Stimulated activated memory B cell treated with anti-CD40 and anti-IgM and Interleukin-4, amounts not matched to agents 10 μg/mL and 1 μg/mL and 100 μg/mL, for 72 hours (primary cell): ENCODE results near the gene RAPGEF1.
A peak's percentile ranks its signal among the peaks of the same experiment; 100 is the strongest.
"Not testable (repeated sequence)": the region's sequence is repeated elsewhere in the genome, so short reads cannot be mapped to it uniquely, and the experiment has no call there.

Source experiments
- ATAC-seq: fragments of 150-1000 bp; cut with Tn5 transposase; 2 replicates; pipeline ENCODE4 v1.10.0; 2021
- H3K27ac Mint-ChIP-seq: one replicate; pipeline ENCODE4 v1.8.0; 2022; ENCODE audit warnings: mild to moderate bottlenecking, mixed read lengths
- H3K27me3 Mint-ChIP-seq: one replicate; pipeline ENCODE4 v1.8.0; 2022; ENCODE audit warnings: mixed read lengths
- H3K36me3 Mint-ChIP-seq: one replicate; pipeline ENCODE4 v1.8.0; 2022; ENCODE audit warnings: mixed read lengths
- H3K4me1 Mint-ChIP-seq: one replicate; pipeline ENCODE4 v1.8.0; 2022; ENCODE audit warnings: mixed read lengths
- H3K4me3 Mint-ChIP-seq: one replicate; pipeline ENCODE4 v1.8.0; 2022; ENCODE audit warnings: mild to moderate bottlenecking, moderate library complexity, mixed read lengths
- H3K9me3 Mint-ChIP-seq: one replicate; pipeline ENCODE4 v1.8.0; 2022; ENCODE audit warnings: mixed read lengths

The RAPGEF1 gene

GRCh38 chr9:131697908-131698617 lies 41.8 kb downstream of the RAPGEF1 start:
- H3K27me3 Mint-ChIP-seq = no peaks in the 10 kb centered on the region
- peaks cover 98% of the 10 kb centered on the region for H3K4me1 Mint-ChIP-seq
- H3K9me3 Mint-ChIP-seq = no peaks in the 10 kb centered on the region
- peak; percentile 55 for ATAC-seq
- no peak overlapping the region for H3K4me3 Mint-ChIP-seq
- peak overlapping the region; percentile 73 for H3K27ac Mint-ChIP-seq
- H3K36me3 Mint-ChIP-seq = peaks cover 58% of the 10 kb centered on the region

- Mint-ChIP-seq H3K27me3 (no peaks in the 10 kb centered on the region), H3K27ac (peak overlapping the region; percentile 73), H3K4me1 (peaks cover 98% of the 10 kb centered on the region), H3K36me3 (peaks cover 48% of the 10 kb centered on the region), H3K4me3 (no peak overlapping the region), H3K9me3 (no peaks in the 10 kb centered on the region)
- ATAC-seq = no peak
Observed at GRCh38 chr9:131697097-131697496, 42.8 kb downstream of the RAPGEF1 start.

GRCh38 chr9:131695836-131696460 lies 43.9 kb downstream of the RAPGEF1 start:
- Mint-ChIP-seq H3K4me3 (no peak overlapping the region), H3K27me3 (no peaks in the 10 kb centered on the region), H3K36me3 (peaks cover 45% of the 10 kb centered on the region), H3K9me3 (no peaks in the 10 kb centered on the region), H3K27ac (peak overlapping the region; percentile 58), H3K4me1 (peaks cover 98% of the 10 kb centered on the region)
- no peak for ATAC-seq

GRCh38 chr9:131695366-131695765 lies 44.5 kb downstream of the RAPGEF1 start:
- Mint-ChIP-seq H3K9me3 (no peaks in the 10 kb centered on the region), H3K4me1 (peaks cover 98% of the 10 kb centered on the region), H3K27ac (peak overlapping the region; percentile 58), H3K27me3 (no peaks in the 10 kb centered on the region), H3K36me3 (peaks cover 44% of the 10 kb centered on the region), H3K4me3 (no peak overlapping the region)
- no peak for ATAC-seq

GRCh38 chr9:131693651-131694597 lies 46.0 kb downstream of the RAPGEF1 start:
- H3K27me3 Mint-ChIP-seq = no peaks in the 10 kb centered on the region
- no peaks in the 10 kb centered on the region for H3K9me3 Mint-ChIP-seq
- peaks cover 95% of the 10 kb centered on the region for H3K4me1 Mint-ChIP-seq
- no peak overlapping the region for H3K4me3 Mint-ChIP-seq
- peak overlapping the region; percentile 19 for H3K27ac Mint-ChIP-seq
- peaks cover 33% of the 10 kb centered on the region for H3K36me3 Mint-ChIP-seq
- no peak for ATAC-seq

- Mint-ChIP-seq H3K27ac (no peak overlapping the region), H3K36me3 (peaks cover 37% of the 10 kb centered on the region), H3K27me3 (no peaks in the 10 kb centered on the region), H3K4me1 (peaks cover 94% of the 10 kb centered on the region), H3K9me3 (no peaks in the 10 kb centered on the region), H3K4me3 (no peak overlapping the region)
- ATAC-seq = no peak
Observed at GRCh38 chr9:131692612-131693562, 47.0 kb downstream of the RAPGEF1 start.

- Mint-ChIP-seq H3K36me3 (peaks cover 37% of the 10 kb centered on the region), H3K27ac (peak overlapping the region; percentile 22), H3K4me1 (peaks cover 94% of the 10 kb centered on the region), H3K4me3 (no peak overlapping the region), H3K9me3 (no peaks in the 10 kb centered on the region), H3K27me3 (no peaks in the 10 kb centered on the region)
- no peak for ATAC-seq
Observed at GRCh38 chr9:131691969-131692611, 47.8 kb downstream of the RAPGEF1 start.

- peak overlapping the region; percentile 62 for H3K27ac Mint-ChIP-seq
- peaks cover 37% of the 10 kb centered on the region for H3K36me3 Mint-ChIP-seq
- no peaks in the 10 kb centered on the region for H3K27me3 Mint-ChIP-seq
- ATAC-seq = no peak
- peaks cover 93% of the 10 kb centered on the region for H3K4me1 Mint-ChIP-seq
- H3K9me3 Mint-ChIP-seq = no peaks in the 10 kb centered on the region
- no peak overlapping the region for H3K4me3 Mint-ChIP-seq
Observed at GRCh38 chr9:131690941-131691573, 48.8 kb downstream of the RAPGEF1 start.

GRCh38 chr9:131690462-131690861 lies 49.4 kb downstream of the RAPGEF1 start:
- Mint-ChIP-seq H3K27me3 (no peaks in the 10 kb centered on the region), H3K36me3 (peaks cover 31% of the 10 kb centered on the region), H3K9me3 (no peaks in the 10 kb centered on the region), H3K27ac (peak overlapping the region; percentile 62), H3K4me3 (no peak overlapping the region), H3K4me1 (peaks cover 93% of the 10 kb centered on the region)
- ATAC-seq = no peak

- no peak for ATAC-seq
- no peak overlapping the region for H3K4me3 Mint-ChIP-seq
- no peaks in the 10 kb centered on the region for H3K9me3 Mint-ChIP-seq
- H3K36me3 Mint-ChIP-seq = peaks cover 19% of the 10 kb centered on the region
- no peaks in the 10 kb centered on the region for H3K27me3 Mint-ChIP-seq
- no peak overlapping the region for H3K27ac Mint-ChIP-seq
- H3K4me1 Mint-ChIP-seq = peaks cover 92% of the 10 kb centered on the region
Observed at GRCh38 chr9:131688377-131688776, 51.5 kb downstream of the RAPGEF1 start.

- Mint-ChIP-seq H3K4me1 (peaks cover 88% of the 10 kb centered on the region), H3K36me3 (peaks cover 25% of the 10 kb centered on the region), H3K4me3 (peak overlapping the region; percentile 46), H3K9me3 (no peaks in the 10 kb centered on the region), H3K27ac (peak overlapping the region; percentile 79), H3K27me3 (no peaks in the 10 kb centered on the region)
- peak; percentile 86 for ATAC-seq
Observed at GRCh38 chr9:131685753-131686706, 53.8 kb downstream of the RAPGEF1 start.

GRCh38 chr9:131683094-131683493 lies 56.8 kb downstream of the RAPGEF1 start:
- ATAC-seq = not testable (repeated sequence)
- H3K4me1 Mint-ChIP-seq = peaks cover 94% of the 10 kb centered on the region

GRCh38 chr9:131682261-131682660 lies 57.6 kb downstream of the RAPGEF1 start:
- no peaks in the 10 kb centered on the region for H3K27me3 Mint-ChIP-seq
- ATAC-seq = no peak
- H3K4me3 Mint-ChIP-seq = peak overlapping the region; percentile 11
- H3K27ac Mint-ChIP-seq = peak overlapping the region; percentile 97
- H3K4me1 Mint-ChIP-seq = peaks cover 94% of the 10 kb centered on the region
- no peaks in the 10 kb centered on the region for H3K9me3 Mint-ChIP-seq
- peaks cover 26% of the 10 kb centered on the region for H3K36me3 Mint-ChIP-seq

More at GRCh38 chr9:131683094-131683493, 56.8 kb downstream of the RAPGEF1 start:
- peaks cover 26% of the 10 kb centered on the region for H3K36me3 Mint-ChIP-seq
- H3K4me3 Mint-ChIP-seq, H3K9me3 Mint-ChIP-seq, H3K27ac Mint-ChIP-seq, H3K27me3 Mint-ChIP-seq: not testable (repeated sequence)
